Uterus (tissue), 2 donors: ENCODE data around the gene MAT2B.

Source experiments
- POLR2A ChIP-seq, 2 donors: fragments of 450-650 bp; IDR thresholded peaks; one replicate each; pipeline ENCODE4 v1.6.1; 2016; ENCODE audit warnings: antibody characterized with exemption in 2 of 2, mild to moderate bottlenecking in 1 of 2, moderate library complexity in 1 of 2
- TF ChIP-seq, protein P1 (sequence below), 4 experiments: fragments of 200-600 bp in 2 of 4; fragments of 450-650 bp in 2 of 4; sonication (generic) in 2 of 4; IDR thresholded peaks; one replicate each; pipeline ENCODE4 v1.5.1; 2016 to 2019; ENCODE audit warnings: antibody characterized with exemption in 4 of 4, mild to moderate bottlenecking in 2 of 4, moderate library complexity in 1 of 4

DNA sequence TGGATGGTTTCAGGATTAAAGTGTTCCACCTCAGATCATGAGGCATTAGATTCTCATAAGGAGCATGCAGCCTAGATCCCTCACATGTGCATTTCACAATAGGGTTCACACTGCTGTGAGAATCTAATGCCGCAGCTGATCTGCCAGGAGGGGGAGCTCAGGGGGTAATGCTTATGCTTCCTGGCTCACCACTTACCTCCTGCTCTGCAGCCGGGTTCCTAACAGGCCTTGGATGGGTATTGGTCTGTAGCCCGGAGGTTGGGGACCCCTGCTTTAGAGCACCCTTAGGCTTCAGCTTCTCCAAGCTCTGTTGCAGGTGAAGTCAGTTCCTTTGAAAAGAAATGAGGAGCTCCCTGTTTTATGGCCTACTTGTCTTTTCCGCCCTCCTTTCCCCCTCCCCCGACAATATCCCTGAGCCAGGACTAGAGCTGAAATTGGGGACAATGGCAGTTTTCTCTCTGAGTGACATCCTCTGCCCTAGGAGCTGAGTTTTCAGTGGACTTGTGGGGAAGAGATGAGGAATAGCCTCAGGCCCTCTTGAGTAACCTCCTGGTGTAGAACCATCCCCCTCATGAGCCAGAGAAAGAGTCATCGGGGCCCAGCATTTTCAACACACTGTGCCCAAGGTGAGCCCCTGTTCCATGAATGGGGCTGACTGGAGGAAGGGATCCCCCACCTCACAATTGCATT is 16.2 kb upstream of the MAT2B start:
- TF ChIP-seq, protein P1, sequence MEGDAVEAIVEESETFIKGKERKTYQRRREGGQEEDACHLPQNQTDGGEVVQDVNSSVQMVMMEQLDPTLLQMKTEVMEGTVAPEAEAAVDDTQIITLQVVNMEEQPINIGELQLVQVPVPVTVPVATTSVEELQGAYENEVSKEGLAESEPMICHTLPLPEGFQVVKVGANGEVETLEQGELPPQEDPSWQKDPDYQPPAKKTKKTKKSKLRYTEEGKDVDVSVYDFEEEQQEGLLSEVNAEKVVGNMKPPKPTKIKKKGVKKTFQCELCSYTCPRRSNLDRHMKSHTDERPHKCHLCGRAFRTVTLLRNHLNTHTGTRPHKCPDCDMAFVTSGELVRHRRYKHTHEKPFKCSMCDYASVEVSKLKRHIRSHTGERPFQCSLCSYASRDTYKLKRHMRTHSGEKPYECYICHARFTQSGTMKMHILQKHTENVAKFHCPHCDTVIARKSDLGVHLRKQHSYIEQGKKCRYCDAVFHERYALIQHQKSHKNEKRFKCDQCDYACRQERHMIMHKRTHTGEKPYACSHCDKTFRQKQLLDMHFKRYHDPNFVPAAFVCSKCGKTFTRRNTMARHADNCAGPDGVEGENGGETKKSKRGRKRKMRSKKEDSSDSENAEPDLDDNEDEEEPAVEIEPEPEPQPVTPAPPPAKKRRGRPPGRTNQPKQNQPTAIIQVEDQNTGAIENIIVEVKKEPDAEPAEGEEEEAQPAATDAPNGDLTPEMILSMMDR (IDR thresholded peaks at IDR 0.05), result no peak
- TF ChIP-seq POLR2A (IDR thresholded peaks at IDR 0.05), result no peak
